GM18499 (cell line): ENCODE data around the gene DNTT.

Experiments
- ATAC-seq: cut with Tn5 transposase; IDR thresholded peaks from one replicate; pipeline ENCODE4 v1.9.1; 2021; ENCODE audit warnings: moderate number of reproducible peaks; ENCODE audit not compliant: insufficient read depth, unreplicated experiment

The DNTT gene

DNA sequence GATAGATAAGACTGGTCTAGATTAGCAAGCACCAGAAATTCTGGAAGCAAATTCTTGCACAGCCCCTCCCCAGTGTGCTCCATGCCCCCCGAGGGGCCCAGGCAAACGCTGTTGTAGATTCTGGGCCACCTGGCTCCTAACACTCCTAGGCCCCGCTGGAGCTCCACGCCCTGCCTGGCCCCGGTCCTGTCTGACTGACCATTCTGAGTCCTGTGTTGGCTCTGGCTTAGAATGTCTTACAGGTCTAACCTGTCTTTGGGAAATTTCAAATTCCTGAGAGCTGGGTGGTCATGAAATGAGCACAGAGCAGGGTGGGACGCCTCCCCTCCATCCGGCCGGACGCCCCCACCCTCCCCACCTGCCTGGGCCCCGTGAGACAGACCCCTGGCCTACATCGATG lies 67.1 kb downstream of the DNTT start:
- no peak for ATAC-seq

DNA sequence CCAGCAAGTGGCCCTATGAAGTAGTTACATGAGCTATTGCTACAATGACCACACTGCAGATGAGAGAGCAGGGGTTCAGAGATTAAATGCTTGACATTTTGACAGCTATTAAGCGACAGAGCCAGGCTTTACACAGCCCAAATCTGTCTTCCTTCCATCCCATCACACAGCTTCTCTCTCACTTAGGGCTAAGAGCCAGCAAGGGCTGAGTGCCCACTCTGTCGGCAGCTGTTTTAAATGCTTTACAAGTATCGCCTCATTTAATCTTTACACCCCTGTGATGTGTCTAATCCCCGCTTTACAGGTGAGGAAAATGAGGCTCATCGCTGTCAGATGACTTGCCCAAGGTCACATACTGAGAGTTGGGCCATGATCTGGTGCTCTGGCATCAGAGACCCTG lies 69.8 kb downstream of the DNTT start:
- no peak for ATAC-seq

DNA sequence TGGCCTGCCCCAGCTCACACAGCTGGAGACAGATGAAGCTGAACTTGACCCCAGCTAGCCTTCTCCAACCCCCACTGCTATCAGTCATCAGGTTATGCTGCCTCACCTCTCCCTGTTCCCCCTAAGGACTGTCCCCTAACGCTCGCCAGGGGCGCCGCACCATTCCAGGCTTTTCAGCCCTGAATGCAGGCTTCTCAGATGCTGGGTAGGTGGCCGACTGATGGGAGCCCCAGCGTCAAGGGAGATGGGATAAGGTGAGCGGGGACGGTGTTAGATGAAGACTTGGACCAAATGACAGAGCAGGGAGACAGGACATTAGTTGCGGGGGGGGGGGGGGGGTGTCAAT lies 70.4 kb downstream of the DNTT start:
- ATAC-seq: no peak

DNA sequence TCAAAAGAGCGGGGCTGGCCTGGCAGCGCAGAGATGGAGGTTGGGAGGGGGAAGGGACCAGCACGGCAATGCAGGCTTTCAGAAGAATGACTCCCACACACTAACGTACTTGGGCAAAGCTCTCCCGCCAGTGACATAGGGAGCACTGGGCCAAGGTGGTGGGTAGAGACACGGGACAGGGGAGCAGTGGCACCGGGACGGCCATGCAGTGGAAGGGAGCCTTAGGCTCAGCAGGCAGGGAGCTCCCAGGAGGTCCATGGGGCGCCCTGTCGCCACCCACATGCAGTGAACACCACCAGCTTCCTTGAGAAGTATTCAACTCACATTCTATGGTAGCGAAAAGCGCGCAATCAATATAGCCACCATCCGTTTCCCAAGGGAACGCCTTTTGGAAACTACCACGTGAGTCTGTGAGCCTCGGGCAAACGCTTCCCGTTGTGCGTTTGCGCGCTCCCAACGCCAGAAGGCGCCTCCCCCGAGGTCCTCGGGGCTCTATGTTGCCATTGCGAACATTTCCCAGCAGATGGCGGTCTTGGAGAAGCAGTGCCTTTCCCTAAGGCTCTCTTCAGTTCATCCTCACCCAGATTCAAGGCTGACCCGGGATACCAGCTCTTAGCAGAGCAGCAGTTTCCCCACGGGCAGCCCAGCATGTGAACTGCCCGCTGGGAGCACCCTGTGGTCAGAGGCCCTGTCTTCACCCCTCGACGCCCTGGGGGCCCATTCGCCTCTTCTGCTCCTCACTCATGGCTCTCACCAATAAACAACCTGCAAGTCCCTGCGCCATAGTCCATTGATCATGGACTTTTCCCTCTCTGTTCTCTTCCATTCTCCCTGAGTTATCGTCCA lies 71.0 kb downstream of the DNTT start:
- peak; percentile 72 for ATAC-seq

DNA sequence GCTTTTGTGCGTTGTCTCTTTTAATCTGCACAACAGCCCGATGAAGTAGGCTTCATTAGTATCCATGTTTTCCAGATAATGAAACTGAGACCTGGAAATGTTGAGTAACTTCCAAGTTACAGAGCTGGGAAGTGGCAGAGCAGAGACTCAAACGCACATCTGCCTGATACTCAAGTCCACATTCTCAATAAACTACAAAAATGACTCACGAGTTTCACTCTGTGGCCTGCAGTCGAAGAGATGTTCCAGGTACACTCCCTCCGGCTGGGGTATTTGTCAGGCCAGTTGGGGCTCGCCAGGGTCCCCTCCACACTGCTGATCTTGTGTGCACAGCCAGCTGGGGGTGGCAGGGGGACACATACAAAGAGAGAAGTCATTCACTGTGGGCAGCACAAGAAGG lies 72.2 kb downstream of the DNTT start:
- ATAC-seq: no peak

DNA sequence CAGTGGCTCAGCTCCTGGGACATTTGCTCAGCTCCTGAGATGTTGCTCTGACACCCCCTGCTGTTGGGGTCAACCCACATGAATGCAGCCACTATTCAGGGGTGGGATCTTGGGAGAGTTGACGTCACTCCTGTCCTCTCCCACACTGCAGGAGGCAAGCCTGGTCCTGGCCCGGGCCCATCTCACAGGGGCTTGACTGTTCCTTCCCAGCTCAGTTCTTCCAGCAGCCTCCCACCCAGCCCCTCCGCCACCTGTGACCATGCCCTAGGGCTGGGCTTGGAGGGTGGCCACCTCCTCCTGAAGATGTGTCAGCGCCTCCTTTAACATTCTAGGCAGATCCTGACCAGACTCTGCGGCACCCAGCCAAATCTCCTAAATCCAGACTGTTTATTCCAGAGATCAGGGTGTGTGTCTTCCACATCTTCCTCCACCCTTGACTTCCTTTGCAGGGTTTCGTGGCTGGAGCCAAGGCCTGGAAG lies 73.6 kb downstream of the DNTT start:
- ATAC-seq: no peak

DNA sequence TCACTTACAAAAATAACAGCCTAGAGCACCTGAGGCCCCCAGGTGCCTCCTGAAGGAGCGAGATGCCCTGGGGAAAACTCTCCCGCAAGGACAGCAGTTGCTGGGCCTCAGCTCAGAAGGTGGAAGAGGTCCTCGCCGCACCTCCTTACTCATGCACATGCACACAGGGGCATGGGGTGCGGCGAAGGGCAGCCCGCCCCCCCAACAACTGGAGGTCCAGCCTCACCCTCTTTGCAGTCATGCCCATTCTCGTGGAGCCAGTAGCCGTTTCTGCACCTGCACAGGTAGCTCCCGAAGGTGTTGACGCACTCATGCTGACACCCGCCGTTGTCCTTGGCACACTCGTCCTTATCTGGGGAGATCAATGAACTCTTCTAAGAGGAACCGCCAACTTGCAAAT lies 74.5 kb downstream of the DNTT start:
- no peak for ATAC-seq

DNA sequence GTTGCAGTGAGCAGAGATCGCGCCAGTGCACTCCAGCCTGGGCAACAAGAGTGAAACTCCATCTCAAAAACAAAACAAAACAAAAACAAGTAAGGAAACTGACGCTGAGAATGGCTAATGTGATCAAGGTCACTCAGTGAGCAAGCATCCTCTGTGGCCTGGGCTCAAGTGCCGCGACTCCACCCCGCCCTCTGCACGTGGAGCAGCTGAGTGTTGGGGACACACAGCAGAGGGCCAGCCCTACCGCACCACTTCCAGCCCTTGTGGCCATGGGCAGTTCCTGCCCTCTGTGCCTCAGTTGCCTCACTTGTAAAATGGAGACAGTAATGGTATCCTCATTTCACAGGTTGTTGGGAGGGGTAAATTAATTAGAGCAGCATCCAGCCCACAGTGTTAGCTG lies 75.5 kb downstream of the DNTT start:
- ATAC-seq: no peak

DNA sequence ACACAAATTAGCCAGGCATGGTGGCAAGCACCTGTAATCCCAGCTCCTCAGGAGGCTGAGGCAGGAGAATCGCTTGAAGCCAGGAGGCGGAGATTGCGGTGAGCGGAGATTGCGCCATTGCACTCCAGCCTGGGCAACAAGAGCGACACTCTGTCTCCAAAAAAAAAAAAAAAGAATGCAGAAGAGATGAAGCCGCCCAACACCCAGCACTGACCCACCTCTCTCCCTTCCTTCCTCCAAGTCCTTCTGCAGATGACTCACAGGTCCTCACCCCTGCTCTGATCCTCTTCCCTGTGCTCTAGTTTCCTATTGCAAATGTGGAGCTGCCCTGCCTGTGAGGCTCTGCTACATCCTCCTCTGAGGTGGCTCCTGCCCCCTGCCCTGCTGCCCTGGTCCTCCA lies 76.6 kb downstream of the DNTT start:
- no peak for ATAC-seq

DNA sequence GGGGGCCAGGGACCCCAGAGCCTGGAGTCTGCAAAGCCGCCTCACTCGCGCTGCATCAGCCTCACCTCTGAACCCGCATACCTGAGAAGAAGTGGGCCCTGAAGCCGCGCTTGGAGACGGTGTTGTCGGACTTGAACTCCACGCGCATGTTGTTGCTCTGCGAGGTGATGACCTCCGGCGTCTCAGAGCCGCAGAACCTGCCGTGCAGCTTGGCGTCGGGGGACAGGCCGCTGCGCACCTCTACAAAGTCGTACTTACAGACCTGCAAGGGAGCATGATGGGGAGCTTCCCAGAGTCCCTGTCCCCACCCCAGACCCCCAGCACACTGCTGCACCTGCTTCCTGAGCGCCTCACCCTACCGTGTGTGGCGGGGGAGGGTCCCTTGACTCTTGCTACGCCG lies 80.3 kb downstream of the DNTT start:
- no peak for ATAC-seq

DNA sequence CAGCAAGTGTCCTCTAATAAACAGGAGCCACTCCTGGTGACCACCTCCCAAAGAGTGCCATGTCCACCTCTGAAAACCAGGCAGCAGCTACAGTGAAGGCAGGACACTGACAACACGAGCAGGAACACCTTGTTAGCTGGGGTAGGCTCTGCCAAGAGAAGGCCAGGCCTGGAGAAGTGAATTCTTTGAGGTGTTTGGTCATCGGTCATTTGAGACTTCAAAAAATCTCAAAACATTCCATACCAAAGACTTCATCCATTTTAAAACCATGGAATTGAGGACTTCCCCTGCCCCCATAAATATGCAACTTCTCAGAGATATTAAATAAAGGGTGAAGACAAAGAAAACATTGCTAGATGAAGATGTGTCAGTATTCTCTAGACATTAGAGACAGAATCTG lies 82.9 kb downstream of the DNTT start:
- no peak for ATAC-seq

DNA sequence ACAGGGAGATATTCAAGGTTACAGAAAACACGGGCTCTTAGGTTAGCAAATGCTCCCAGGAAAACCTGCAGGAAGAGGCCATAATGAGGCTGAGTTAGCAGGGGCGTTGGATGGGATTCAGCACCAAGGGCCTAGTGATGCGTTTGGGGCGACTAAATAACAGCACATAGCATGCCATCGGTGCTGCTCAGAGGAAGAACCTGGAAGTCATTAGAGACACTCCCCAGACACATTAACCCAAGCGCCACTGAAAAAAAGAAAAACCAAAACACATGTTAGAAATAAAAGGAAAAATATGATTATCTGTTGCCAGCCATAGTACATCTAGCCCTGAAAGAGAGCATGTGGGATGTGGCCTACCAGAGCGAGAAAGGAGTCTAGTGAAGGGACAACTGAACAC lies 83.4 kb downstream of the DNTT start:
- ATAC-seq: no peak
